H1 (cell line): ENCODE results near the gene MUS81. TPM values are rescaled to one million over a fixed set of nuclear protein-coding genes. Genes with fewer than 3 reads are reported as not detected.

Experiments used
- CTCF ChIA-PET: fragments of 300-600 bp; sonication (Branson Sonifier 250); formaldehyde crosslinking; loops from one replicate; lab custom pipeline; 2021; ENCODE audit not compliant: partially characterized antibody; lab: Charles Lee
- POLR2A ChIA-PET: fragments of 300-600 bp; sonication (Branson Sonifier 250); formaldehyde crosslinking; loops from one replicate; lab custom pipeline; 2021; ENCODE audit warnings: inconsistent platforms; ENCODE audit not compliant: partially characterized antibody; lab: Charles Lee
- DNase-seq, 2 experiments: peaks; one replicate each; pipeline versions ENCODE4 v3.0.0 to v3.0.0-alpha.2; 2010 to 2022; ENCODE audit warnings: low spot score in 2 of 2, low read depth in 1 of 2, mixed read lengths in 1 of 2
- FAIRE-seq: peaks from 2 replicates; lab custom pipeline; 2011; peaks lifted over from hg19 to GRCh38; lab: Jason Lieb, UNC
- H2AFZ ChIP-seq: 2 replicates; pipeline ENCODE4 v1.8.1; 2012; ENCODE audit warnings: low read length, inconsistent platforms
- H2AK5ac ChIP-seq: 2 replicates; pipeline ENCODE4 v1.6.1; 2013; ENCODE audit warnings: low read depth, low read length
- H2BK120ac ChIP-seq: replicated peaks from 2 replicates; pipeline ENCODE3; 2013; ENCODE audit warnings: low read depth, low read length, inconsistent platforms
- H2BK12ac ChIP-seq: 2 replicates; pipeline ENCODE4 v1.6.1; 2013; ENCODE audit warnings: low read depth, low read length
- H2BK15ac ChIP-seq: 2 replicates; pipeline ENCODE4 v1.6.1; 2013; ENCODE audit warnings: low read length
- H2BK20ac ChIP-seq: 2 replicates; pipeline ENCODE4 v1.6.1; 2013; ENCODE audit warnings: low read length
- H2BK5ac ChIP-seq: 2 replicates; pipeline ENCODE4 v1.6.1; 2013; ENCODE audit warnings: low read depth, low read length
- H3K14ac ChIP-seq: 2 replicates; pipeline ENCODE4 v1.6.1; 2013; ENCODE audit warnings: inconsistent platforms; ENCODE audit not compliant: insufficient read length
- H3K18ac ChIP-seq: 2 replicates; pipeline ENCODE4 v1.6.1; 2013; ENCODE audit warnings: low read length; ENCODE audit errors: extremely low read depth
- H3K23ac ChIP-seq: 2 replicates; pipeline ENCODE4 v1.6.1; 2013; ENCODE audit warnings: inconsistent platforms; ENCODE audit not compliant: insufficient read length
- H3K23me2 ChIP-seq: 2 replicates; pipeline ENCODE4 v1.6.1; 2013; ENCODE audit warnings: low read depth, low read length
- H3K27ac ChIP-seq: 2 replicates; pipeline ENCODE4 v1.6.1; 2011; ENCODE audit warnings: low read depth, low read length, inconsistent platforms
- H3K27me3 ChIP-seq, 4 experiments: replicated peaks in 1 of 4; 1 replicate in 1 of 4; 2 replicates in 3 of 4; pipeline versions ENCODE4 v1.6.1 to v1.8.1; 2011 to 2013; ENCODE audit warnings: low read length in 3 of 4, mild to moderate bottlenecking in 3 of 4, inconsistent platforms in 2 of 4, mixed read lengths in 2 of 4, moderate library complexity in 1 of 4; ENCODE audit not compliant: control insufficient read depth in 3 of 4, insufficient read depth in 3 of 4; ENCODE audit errors: extremely low read depth in 1 of 4
- H3K36me3 ChIP-seq, 4 experiments: 2 replicates each; pipeline versions ENCODE4 v1.6.1 to v1.8.1; 2011 to 2013; ENCODE audit warnings: mild to moderate bottlenecking in 4 of 4, low read length in 3 of 4, moderate library complexity in 2 of 4, control low read depth in 1 of 4, inconsistent platforms in 1 of 4; ENCODE audit not compliant: insufficient read depth in 4 of 4, control insufficient read depth in 2 of 4
- H3K4ac ChIP-seq: replicated peaks from 2 replicates; pipeline ENCODE3; 2013; ENCODE audit warnings: low read length, low read depth, mixed read lengths, inconsistent platforms; ENCODE audit not compliant: insufficient read length
- H3K4me1 ChIP-seq, 4 experiments: replicated peaks in 1 of 4; 1 replicate in 1 of 4; 2 replicates in 3 of 4; pipeline versions ENCODE4 v1.6.1 to v1.8.1; 2011 to 2013; ENCODE audit warnings: low read length in 3 of 4, inconsistent platforms in 2 of 4, mixed read lengths in 1 of 4; ENCODE audit not compliant: insufficient read depth in 4 of 4, control insufficient read depth in 3 of 4
- H3K4me2 ChIP-seq, 2 experiments: 2 replicates each; pipeline versions ENCODE4 v1.6.1 to v1.8.1; 2011 to 2013; ENCODE audit warnings: low read depth in 2 of 2, low read length in 2 of 2, control low read depth in 1 of 2, inconsistent platforms in 1 of 2, mild to moderate bottlenecking in 1 of 2; ENCODE audit not compliant: insufficient read depth in 1 of 2
- H3K4me3 ChIP-seq, 4 experiments: fragments of 200-600, 300-600 bp in 1 of 4; sonication (generic), shearing (Covaris generic), sonication (Bioruptor Twin) in 1 of 4; 2 replicates each; pipeline versions ENCODE4 v1.5.1 to v1.8.1; 2011 to 2016; ENCODE audit warnings: low read length in 4 of 4, low read depth in 3 of 4, control low read depth in 2 of 4, inconsistent platforms in 2 of 4, mild to moderate bottlenecking in 2 of 4, mixed read lengths in 1 of 4, moderate library complexity in 1 of 4; ENCODE audit not compliant: insufficient read depth in 2 of 4; ENCODE audit errors: extremely low read depth in 1 of 4
- H3K56ac ChIP-seq: replicated peaks from 2 replicates; pipeline ENCODE3; 2013; ENCODE audit warnings: low read depth, mild to moderate bottlenecking, mixed read lengths, low read length, inconsistent platforms; ENCODE audit not compliant: insufficient read length
- H3K79me1 ChIP-seq: 2 replicates; pipeline ENCODE4 v1.6.1; 2013; ENCODE audit warnings: low read depth, low read length, control low read depth
- H3K79me2 ChIP-seq, 2 experiments: 2 replicates each; pipeline versions ENCODE4 v1.6.1 to v1.8.1; 2012 to 2013; ENCODE audit warnings: low read length in 2 of 2, mild to moderate bottlenecking in 2 of 2, inconsistent platforms in 1 of 2; ENCODE audit not compliant: insufficient read depth in 2 of 2, control insufficient read depth in 1 of 2
- H3K9ac ChIP-seq, 4 experiments: replicated peaks in 1 of 4; 1 replicate in 1 of 4; 2 replicates in 3 of 4; pipeline versions ENCODE4 v1.6.1 to v1.8.1; 2011 to 2013; ENCODE audit warnings: low read depth in 3 of 4, low read length in 3 of 4, control low read depth in 2 of 4, mild to moderate bottlenecking in 2 of 4, moderate library complexity in 2 of 4, inconsistent platforms in 1 of 4; ENCODE audit errors: extremely low read depth in 1 of 4
- H3K9me3 ChIP-seq, 2 experiments: 2 replicates each; pipeline versions ENCODE4 v1.6.1 to v1.8.1; 2012 to 2013; ENCODE audit warnings: mild to moderate bottlenecking in 2 of 2, moderate library complexity in 2 of 2, control low read depth in 1 of 2, inconsistent platforms in 1 of 2, low read depth in 1 of 2, low read length in 1 of 2, mixed read lengths in 1 of 2; ENCODE audit not compliant: insufficient read depth in 2 of 2
- H4K20me1 ChIP-seq, 2 experiments: replicated peaks in 1 of 2; 2 replicates each; pipeline versions ENCODE3 to v1.8.1; 2011 to 2013; ENCODE audit warnings: inconsistent platforms in 2 of 2, low read length in 2 of 2, mild to moderate bottlenecking in 1 of 2; ENCODE audit not compliant: insufficient read depth in 2 of 2, control insufficient read depth in 1 of 2
- H4K5ac ChIP-seq: 2 replicates; pipeline ENCODE4 v1.6.1; 2013; ENCODE audit warnings: low read length, low read depth, mixed read lengths, inconsistent platforms; ENCODE audit not compliant: insufficient read length
- H4K8ac ChIP-seq: 2 replicates; pipeline ENCODE4 v1.8.0; 2013; ENCODE audit warnings: mild to moderate bottlenecking, moderate library complexity, low read length, inconsistent platforms; ENCODE audit not compliant: insufficient read depth; ENCODE audit errors: extremely low read depth
- H4K91ac ChIP-seq: replicated peaks from 2 replicates; pipeline ENCODE3; 2013; ENCODE audit warnings: low read length, mixed read lengths, inconsistent platforms; ENCODE audit not compliant: insufficient read length
- ASH2L ChIP-seq: fragments of 200-600, 300-600 bp; sonication (generic); IDR thresholded peaks from one replicate; pipeline ENCODE4 v1.7.1; 2017; ENCODE audit warnings: low read length
- HDAC2 ChIP-seq, 2 experiments: fragments of 300-600 bp in 1 of 2; sonication (generic) in 1 of 2; IDR thresholded peaks; 2 replicates each; pipeline ENCODE4 v1.6.1; 2011 to 2012; ENCODE audit warnings: low read depth in 2 of 2, low read length in 2 of 2, mild to moderate bottlenecking in 2 of 2, moderate library complexity in 2 of 2, borderline replicate concordance in 1 of 2, inconsistent platforms in 1 of 2
- KDM4A ChIP-seq: IDR thresholded peaks from one replicate; pipeline ENCODE4 v1.7.1; 2012; ENCODE audit warnings: low read depth, mild to moderate bottlenecking, moderate library complexity, low read length, inconsistent platforms; ENCODE audit not compliant: severe bottlenecking
- KDM5A ChIP-seq: fragments of 200-600 bp; IDR thresholded peaks from 2 replicates; pipeline ENCODE4 v1.7.1; 2012; ENCODE audit warnings: mild to moderate bottlenecking, low read length, inconsistent platforms, mixed read lengths
- SUZ12 ChIP-seq: fragments of 200-600 bp; sonication (generic); IDR thresholded peaks from 2 replicates; pipeline ENCODE4 v1.6.1; 2012; ENCODE audit warnings: mild to moderate bottlenecking, inconsistent platforms, low read length, moderate library complexity, mixed read lengths
- WGBS, 2 experiments: shearing (Covaris generic) in 1 of 2; methylation state at CpG; one replicate each; pipeline versions ENCODE4 v1.1.6 to v1.1.7; 2013 to 2015; ENCODE audit warnings: low lambda C conversion rate in 2 of 2, mixed read lengths in 2 of 2, inconsistent platforms in 1 of 2, low coverage in 1 of 2, missing lambda C conversion rate in 1 of 2; ENCODE audit not compliant: insufficient replicate concordance in 2 of 2, insufficient coverage in 1 of 2, insufficient read length in 1 of 2; ENCODE audit errors: extremely low coverage in 1 of 2, missing lambda C conversion rate in 1 of 2; 5-methylcytosine and 5-hydroxymethylcytosine counted together
- polyA plus RNA-seq, 7 experiments: library from polyadenylated mRNA; depleted of rRNA in 3 of 7; stranded (reverse) in 5 of 7; unstranded in 2 of 7; fragments of >200 nt in 5 of 7; fragments of 200-250 nt in 2 of 7; gene quantifications; 1 replicate in 5 of 7; 2 replicates in 1 of 7; 4 replicates in 1 of 7; pipeline versions ENCODE4 v1.2.1 to v1.2.3, GENCODE V29; 2011 to 2013; ENCODE audit warnings: missing spikeins in 2 of 7, mixed read lengths in 2 of 7
- total RNA-seq: library from RNA; stranded (reverse); fragmentation: NEBNext Ultra II Directional; extraction: Animal tissue kit (Norgen Biotek cat#: 25700); gene quantifications from 2 replicates; pipeline ENCODE4 v1.2.1, GENCODE V29; 2021
- TF ChIP-seq, protein P1 (sequence below), 3 experiments: IDR thresholded peaks; 1 replicate in 2 of 3; 2 replicates in 1 of 3; pipeline versions ENCODE4 v1.5.1 to v1.6.1; 2011; ENCODE audit warnings: low read length in 3 of 3, mild to moderate bottlenecking in 3 of 3, inconsistent platforms in 2 of 3, low read depth in 1 of 3, moderate library complexity in 1 of 3; ENCODE audit not compliant: insufficient read depth in 1 of 3; ENCODE audit errors: control extremely low read depth in 1 of 3

The MUS81 gene
- total and polyA plus RNA-seq, 2 of the 8 experiments (the other 6 are each of a cell fraction or from before 2014, with no cell fraction given) = 30.2 to 31.5 TPM

DNA sequence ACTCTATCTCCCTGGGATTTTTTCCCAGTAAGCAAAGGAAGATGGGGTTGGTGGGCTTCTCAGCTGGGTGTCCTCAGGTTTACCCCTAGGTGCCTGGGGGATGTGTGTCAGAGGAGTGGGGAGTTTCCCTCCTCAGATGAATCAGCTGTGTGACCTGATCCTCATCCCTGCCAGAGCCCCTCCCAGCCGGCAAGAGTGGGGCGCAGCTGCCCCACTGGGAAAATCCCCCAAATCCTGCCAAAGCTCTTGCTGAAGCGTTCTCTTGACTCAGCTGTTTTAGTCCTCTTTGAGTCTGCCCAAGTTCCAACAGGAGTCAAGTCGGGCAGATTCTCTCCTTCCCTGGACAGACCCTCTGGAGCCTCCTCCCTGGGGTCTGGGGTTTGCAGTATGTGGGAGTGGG is 52.6 kb downstream of the MUS81 start:
- Histone ChIP-seq H2BK12ac (peak overlapping the region; percentile 39), H3K79me1 (no peaks in the 10 kb centered on the region; the same call in 1 of the 2 replicates), H4K8ac (no peak overlapping the region), H3K79me2 (peaks cover 0 to under 1% of the 10 kb centered on the region in 2 experiments; a peak in 1 of 4 replicates), H3K36me3 (no peaks in the 10 kb centered on the region), H2AK5ac (no peak overlapping the region), H3K23ac (no peak overlapping the region), H3K4me1 (peaks cover 2 to 12% (median 5%) of the 10 kb centered on the region in 4 experiments; a peak in 5 of 7 replicates), H4K5ac (no peak overlapping the region), H3K14ac (no peak overlapping the region), H2BK20ac (no peak overlapping the region), H2AFZ (no peak overlapping the region), H2BK120ac (no peak overlapping the region), H3K27me3 (peaks cover 0 to 11% (median 2%) of the 10 kb centered on the region in 4 experiments; a peak in 4 of 7 replicates), H3K4ac (no peak overlapping the region), H3K9me3 (no peaks in the 10 kb centered on the region), H3K9ac (no peak overlapping the region), H2BK5ac (no peak overlapping the region), H3K4me3 (no peak overlapping the region), H4K20me1 (peaks cover 0 to 4% of the 10 kb centered on the region in 2 experiments), H3K18ac (no peak overlapping the region), H3K56ac (no peak overlapping the region), H4K91ac (no peak overlapping the region), H3K27ac (no peak overlapping the region), H3K4me2 (no peak overlapping the region), H3K23me2 (no peaks in the 10 kb centered on the region), H2BK15ac (no peak overlapping the region)
- POLR2A ChIA-PET = interaction anchor here (1.0 to 1.8 kb wide), 6 partner anchors 15 to 792 kb away, joined by 3 to 6 read pairs (median 3); partner anchors contain the start of gene MUS81
- WGBS, 2 experiments = 85% methylated on average over 4 of the region's 4 CpGs; no CpG with 5 or more reads in 1 of the 2 experiments
- no peak for DNase-seq
- CTCF ChIA-PET = interaction anchor here (2.1 to 11.7 kb wide), 3 partner anchors 11 to 133 kb away, joined by 6 to 212 read pairs (median 14); partner anchors contain the start of genes CCDC85B, FIBP and FOSL1
- FAIRE-seq = no peak
- TF ChIP-seq HDAC2 (IDR thresholded peaks at IDR 0.05; ENCODE audit: borderline replicate concordance in 1 of 2, low read depth in 2 of 2, low read length in 2 of 2) = no peak
- TF ChIP-seq SUZ12 = no peak
- TF ChIP-seq, protein P1, sequence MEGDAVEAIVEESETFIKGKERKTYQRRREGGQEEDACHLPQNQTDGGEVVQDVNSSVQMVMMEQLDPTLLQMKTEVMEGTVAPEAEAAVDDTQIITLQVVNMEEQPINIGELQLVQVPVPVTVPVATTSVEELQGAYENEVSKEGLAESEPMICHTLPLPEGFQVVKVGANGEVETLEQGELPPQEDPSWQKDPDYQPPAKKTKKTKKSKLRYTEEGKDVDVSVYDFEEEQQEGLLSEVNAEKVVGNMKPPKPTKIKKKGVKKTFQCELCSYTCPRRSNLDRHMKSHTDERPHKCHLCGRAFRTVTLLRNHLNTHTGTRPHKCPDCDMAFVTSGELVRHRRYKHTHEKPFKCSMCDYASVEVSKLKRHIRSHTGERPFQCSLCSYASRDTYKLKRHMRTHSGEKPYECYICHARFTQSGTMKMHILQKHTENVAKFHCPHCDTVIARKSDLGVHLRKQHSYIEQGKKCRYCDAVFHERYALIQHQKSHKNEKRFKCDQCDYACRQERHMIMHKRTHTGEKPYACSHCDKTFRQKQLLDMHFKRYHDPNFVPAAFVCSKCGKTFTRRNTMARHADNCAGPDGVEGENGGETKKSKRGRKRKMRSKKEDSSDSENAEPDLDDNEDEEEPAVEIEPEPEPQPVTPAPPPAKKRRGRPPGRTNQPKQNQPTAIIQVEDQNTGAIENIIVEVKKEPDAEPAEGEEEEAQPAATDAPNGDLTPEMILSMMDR (IDR thresholded peaks at IDR 0.05; ENCODE audit: control extremely low read depth in 1 of 3, insufficient read depth in 1 of 3, low read depth in 1 of 3, low read length in 3 of 3) = no peak
- no peak for TF ChIP-seq KDM5A
- no peak for TF ChIP-seq KDM4A
- TF ChIP-seq ASH2L = no peak
